ENCODE results near the gene STARD5. TPM values are rescaled to one million over a fixed set of nuclear protein-coding genes. Genes with fewer than 3 reads are reported as not detected.

STARD5 gene
- total RNA-seq, 1 experiment from 2014 or later, result 2.3 TPM

GRCh38 chr15:81278306-81279029 is 45.5 kb downstream of the STARD5 start:
- WGBS (ENCODE audit: extremely low coverage, insufficient read length, low lambda C conversion rate), result no CpG with 5 or more reads among the region's 6 CpGs
- H3K27ac Mint-ChIP-seq, result no peak overlapping the region

More at GRCh38 chr15:81278306-81279029, 45.5 kb downstream of the STARD5 start:
- Histone ChIP-seq H3T11ph (ENCODE audit: low read length) (no peak overlapping the region), H2BK15ac (ENCODE audit: low read depth, low read length) (no peak overlapping the region), H2BK12ac (ENCODE audit: insufficient read length, low read depth, low read length) (no peak overlapping the region), H2BK5ac (ENCODE audit: insufficient read length, low read length) (no peak overlapping the region), H3K79me1 (ENCODE audit: insufficient read depth, low read depth, low read length, poor library complexity, severe bottlenecking) (no peaks in the 10 kb centered on the region), H2BK20ac (ENCODE audit: low read depth, low read length, poor library complexity, severe bottlenecking) (no peak overlapping the region), H3K18ac (ENCODE audit: insufficient read length, low read depth, low read length) (no peak overlapping the region), H3K4me2 (ENCODE audit: insufficient read depth, insufficient read length, low read length) (no peak overlapping the region), H4K91ac (ENCODE audit: insufficient read length, low read depth, low read length) (no peak overlapping the region), H3K27ac (ENCODE audit: insufficient read length, low read depth, low read length) (no peak overlapping the region), H3K23me2 (ENCODE audit: insufficient read length, low read depth, low read length, poor library complexity, severe bottlenecking) (no peaks in the 10 kb centered on the region), H3K4me1 (ENCODE audit: insufficient read depth, low read length) (peaks cover 3% of the 10 kb centered on the region; the same call in 1 of the 2 replicates), H2AFZ (ENCODE audit: low read length) (no peak overlapping the region), H3K79me2 (ENCODE audit: insufficient read depth, low read length) (no peaks in the 10 kb centered on the region), H3K9me3 (ENCODE audit: control insufficient read depth, low read depth, low read length) (peaks cover 4% of the 10 kb centered on the region), H3K14ac (ENCODE audit: insufficient read depth, low read length) (no peak overlapping the region), H3K23ac (ENCODE audit: insufficient read length, low read depth, low read length) (no peak overlapping the region), H2AK5ac (ENCODE audit: insufficient read length, low read length) (no peak overlapping the region), H3K27me3 (ENCODE audit: insufficient read depth, low read length) (no peaks in the 10 kb centered on the region), H3K9ac (ENCODE audit: extremely low read depth, insufficient read length, low read length) (no peak overlapping the region), H2BK120ac (ENCODE audit: low read depth, low read length, poor library complexity, severe bottlenecking) (no peak overlapping the region), H4K8ac (replicated peaks; ENCODE audit: insufficient read length, low read depth, low read length) (no peak overlapping the region), H4K5ac (ENCODE audit: insufficient read length, low read depth, low read length) (no peak overlapping the region), H4K20me1 (ENCODE audit: control insufficient read depth, insufficient read depth, insufficient read length) (no peaks in the 10 kb centered on the region), H3K56ac (ENCODE audit: insufficient read length, low read depth, low read length) (no peak overlapping the region), H3K4ac (ENCODE audit: low read depth, low read length) (no peak overlapping the region)
- no peak for TF ChIP-seq CTCF (conservative IDR thresholded peaks at IDR 0.05)
- peaks cover 22 to 27% of the 10 kb centered on the region in 2 experiments for H3K9me3 Mint-ChIP-seq
- no peak overlapping the region for H3K4me3 Mint-ChIP-seq
- peaks cover 10% of the 10 kb centered on the region in 2 experiments for H3K4me1 Mint-ChIP-seq
- H3K27me3 Mint-ChIP-seq (ENCODE audit: low read depth), result peaks cover 2% of the 10 kb centered on the region
- H3K36me3 Mint-ChIP-seq (ENCODE audit: insufficient read depth in 1 of 3, low read depth in 3 of 3), result peaks cover 5 to 18% (median 10%) of the 10 kb centered on the region in 3 experiments; a peak in 6 of 7 replicates
- peak; percentile 3 for DNase-seq
